A549 (cell line): ENCODE measurements around the gene INCA1.

ENCODE experiments used
- CTCF ChIP-seq: fragments of >200 bp; sonication (Bioruptor Twin); formaldehyde crosslinking; IDR thresholded peaks from 3 replicates; pipeline ENCODE4 v1.5.1; 2016
- RFX5 ChIP-seq: fragments of 450-650 bp; IDR thresholded peaks from 2 replicates; pipeline ENCODE4 v1.7.1; 2014; ENCODE audit warnings: antibody characterized with exemption, mild to moderate bottlenecking, moderate library complexity

- TF ChIP-seq CTCF: no peak
- TF ChIP-seq RFX5: no peak
Measured at GRCh38 chr17:4999430-5000093, 2.2 kb upstream of the INCA1 start.
